NOMO-1 (cell line): ENCODE data around the gene TBX3.

ENCODE experiments used
- DNase-seq, 2 experiments: peaks; one replicate each; lab custom pipeline; 2025; ENCODE audit not compliant: unreplicated experiment in 2 of 2; lab: John Stamatoyannopoulos, UW

Gene TBX3

DNA sequence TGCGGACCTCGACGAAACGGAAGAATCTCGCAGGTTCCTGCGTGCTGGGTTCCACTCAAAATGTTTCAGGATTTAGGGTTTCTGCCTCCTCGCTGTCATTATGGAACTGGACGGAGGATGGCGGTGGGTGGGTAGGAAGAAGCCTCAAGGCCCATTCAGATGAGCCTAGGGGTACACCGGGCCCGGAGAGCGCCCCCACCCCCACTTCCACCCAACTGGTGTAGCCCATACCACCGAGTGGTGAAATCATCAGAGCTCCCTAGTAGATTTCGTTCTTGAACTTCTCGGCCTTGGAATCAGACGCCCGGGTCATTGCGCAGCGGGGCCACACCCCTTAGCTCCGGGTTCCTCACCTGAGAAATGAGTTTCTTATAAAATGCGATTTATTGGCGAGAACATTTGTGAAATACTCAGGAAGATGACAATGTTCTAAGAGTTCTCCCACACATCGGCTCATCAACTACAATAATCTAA, 13.3 kb upstream of the TBX3 start:
- no peak for DNase-seq

DNA sequence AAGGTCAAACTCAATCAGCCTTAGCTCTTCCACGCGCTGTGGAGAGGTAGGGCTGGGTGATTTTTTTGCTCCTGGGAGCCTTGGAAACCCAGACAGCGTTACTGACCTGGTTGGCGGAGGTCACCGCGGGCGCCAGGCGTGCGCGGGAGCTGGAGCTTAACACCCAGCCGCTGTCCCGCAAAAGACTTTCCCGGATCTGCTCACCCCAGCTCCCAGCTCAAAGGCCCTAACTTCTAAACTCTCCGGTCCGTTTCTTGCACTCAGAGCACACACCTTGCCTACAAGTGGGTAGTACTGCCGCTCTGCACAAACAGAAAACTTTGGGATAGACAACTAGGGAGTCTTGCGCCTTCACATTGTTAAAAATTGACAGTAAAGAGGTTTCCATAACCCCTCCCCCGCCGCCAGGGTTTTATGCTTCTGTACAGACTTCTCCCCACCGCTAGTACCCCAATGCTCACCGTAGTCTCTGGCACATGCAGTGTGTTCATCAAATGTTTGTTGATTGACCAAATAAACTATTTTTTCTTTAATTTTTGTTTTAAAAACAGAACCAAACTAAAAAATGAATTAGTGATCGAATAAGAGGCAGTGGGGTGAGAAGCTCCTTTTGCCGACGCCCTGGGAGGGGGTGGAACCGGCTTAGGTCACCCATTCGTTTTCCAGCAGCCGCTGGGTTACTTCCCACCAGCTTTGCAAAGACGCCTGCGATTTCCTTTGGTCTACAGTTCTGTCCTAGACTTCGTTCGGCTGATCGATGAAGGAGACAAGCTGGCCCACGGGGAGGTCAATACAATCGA, 12.7 kb upstream of the TBX3 start:
- no peak for DNase-seq

DNA sequence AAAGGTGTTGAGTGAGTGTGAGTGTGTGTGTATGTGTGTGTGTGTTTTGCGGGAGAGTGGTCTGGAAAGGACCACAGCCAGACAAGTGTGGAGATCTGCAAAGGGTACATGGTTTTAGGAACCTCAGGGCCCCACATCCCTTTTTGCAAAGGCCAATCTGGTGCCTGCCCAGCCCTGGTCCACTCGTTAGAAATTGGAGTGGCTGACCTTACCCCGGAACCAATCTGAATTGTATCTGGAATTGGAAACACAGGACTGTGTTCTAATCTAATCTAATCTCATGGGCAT, 11.3 kb upstream of the TBX3 start:
- DNase-seq, result no peak

DNA sequence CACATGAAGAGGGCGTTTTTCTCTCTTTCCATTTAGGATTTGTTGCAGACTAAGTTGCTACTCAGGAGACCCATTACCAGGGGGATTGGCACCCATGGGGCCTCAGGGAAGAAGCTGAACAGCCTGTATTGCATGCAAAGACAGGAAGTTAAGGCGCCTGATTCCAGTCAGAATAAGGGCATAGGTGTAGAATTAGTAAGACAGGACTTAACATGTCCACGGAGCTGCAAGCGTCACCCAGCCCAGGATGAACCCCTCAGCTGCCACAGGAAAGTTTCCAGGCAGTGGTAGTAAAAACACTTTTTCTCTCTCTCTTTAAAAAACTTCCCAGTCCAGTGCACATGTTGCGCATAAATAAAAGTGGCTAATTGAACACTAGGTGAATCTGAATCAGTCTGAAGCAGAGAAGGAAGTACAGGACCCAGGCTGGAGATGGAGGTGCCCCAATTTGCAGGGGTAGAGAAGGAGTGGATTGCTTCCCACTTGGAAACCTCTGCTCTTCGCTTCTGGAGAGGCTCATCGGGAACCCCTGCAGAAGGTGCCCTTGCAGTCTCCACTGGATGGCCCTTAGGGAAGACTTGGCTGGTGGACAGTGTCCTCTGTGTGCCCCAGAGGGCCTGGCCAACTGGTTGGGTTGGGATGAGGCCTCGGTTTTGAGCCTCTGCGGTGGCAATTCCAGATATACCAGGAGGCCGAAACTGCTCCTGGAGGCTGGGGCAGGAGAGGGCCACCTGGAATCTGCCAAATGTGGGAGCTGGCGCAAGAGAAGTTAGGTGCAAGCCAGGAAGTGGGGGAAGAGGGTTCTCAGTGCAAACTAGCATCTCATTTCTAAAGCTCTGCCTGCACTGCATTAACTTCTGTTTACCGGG, 10.7 kb upstream of the TBX3 start:
- DNase-seq, result no peak

DNA sequence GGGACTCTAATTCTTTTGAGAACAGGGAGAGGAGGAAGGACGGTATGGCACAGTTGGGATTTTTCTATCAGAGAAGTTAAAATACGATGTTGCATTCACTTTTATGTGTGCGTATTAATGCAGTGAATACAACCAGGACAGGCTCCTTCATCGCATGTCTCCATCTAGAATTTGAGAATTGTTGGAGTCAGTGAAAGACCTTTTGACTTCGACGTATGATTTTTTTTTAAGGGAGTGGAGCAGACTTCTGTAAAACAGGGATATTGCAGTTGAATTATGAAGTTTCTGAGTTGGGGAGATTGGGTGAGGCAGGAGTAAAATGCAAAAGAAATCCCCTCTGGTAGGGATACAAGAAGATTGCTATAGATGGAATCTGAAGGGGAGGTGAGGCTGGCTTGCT, 9.6 kb upstream of the TBX3 start:
- no peak for DNase-seq

DNA sequence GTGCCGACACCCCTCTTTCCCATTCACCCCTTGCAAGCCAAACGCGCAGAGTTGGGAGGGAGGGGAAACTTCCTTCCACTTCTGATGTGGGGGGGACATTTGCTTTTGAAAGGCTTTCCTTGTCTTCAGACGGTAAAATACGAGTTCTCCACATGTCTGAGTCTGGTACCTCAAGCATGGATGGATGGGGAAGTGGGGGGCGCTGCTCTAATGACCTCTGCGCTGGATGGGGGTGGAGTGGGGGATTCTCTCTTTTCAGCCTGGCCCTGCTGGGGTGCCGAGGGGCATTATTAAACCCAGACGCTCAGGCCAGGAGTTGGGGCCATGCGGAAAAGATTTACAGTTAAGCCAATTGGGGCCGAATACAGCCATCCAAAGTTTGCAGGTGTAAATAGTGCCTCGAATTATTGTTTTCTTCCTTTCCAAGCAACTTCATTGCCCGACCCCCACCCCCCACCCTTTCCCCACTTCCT, 9.1 kb upstream of the TBX3 start:
- DNase-seq, result no peak

DNA sequence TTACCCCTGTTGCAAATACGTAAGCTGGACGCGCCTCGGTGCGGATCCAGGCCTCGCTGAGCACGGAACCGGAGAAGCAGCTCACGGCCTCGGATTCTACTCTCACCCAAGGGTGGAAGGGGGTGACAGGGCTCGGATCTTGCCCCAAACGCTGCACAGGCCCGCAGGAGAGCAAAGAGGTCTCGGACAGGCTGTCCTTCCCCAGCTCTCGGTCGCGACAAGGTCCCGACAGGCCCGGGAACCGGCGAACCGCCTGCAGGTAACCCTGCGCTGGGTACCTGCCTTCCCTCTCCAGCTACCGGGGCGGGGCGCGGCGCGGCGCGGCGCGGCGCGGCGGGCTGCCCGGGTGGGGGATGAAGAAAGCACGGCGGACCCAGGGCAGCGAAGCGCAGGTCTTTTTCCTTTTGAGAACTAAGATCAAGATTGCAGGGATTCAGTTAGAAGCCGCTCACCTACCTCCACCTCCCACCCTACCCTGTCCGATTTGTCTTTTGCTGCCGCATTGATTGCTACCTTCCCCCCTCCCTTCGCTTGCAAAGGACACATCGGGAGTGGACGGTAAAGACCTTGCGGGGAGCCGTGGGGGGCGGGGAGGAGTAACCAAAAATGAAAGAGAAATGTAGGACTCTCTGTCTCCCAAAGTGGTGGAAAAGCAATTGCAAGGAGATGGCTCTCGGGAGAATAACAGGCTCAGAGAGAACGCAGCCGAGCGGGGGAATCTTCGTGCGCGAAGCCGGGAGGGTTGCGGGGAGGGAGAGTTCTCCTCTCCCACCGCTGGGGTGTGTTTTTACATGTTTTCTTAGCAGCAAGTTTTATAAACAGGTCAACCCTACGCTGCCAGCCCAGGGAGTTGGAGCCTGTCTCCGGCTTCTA, 8.4 kb upstream of the TBX3 start:
- no peak for DNase-seq

DNA sequence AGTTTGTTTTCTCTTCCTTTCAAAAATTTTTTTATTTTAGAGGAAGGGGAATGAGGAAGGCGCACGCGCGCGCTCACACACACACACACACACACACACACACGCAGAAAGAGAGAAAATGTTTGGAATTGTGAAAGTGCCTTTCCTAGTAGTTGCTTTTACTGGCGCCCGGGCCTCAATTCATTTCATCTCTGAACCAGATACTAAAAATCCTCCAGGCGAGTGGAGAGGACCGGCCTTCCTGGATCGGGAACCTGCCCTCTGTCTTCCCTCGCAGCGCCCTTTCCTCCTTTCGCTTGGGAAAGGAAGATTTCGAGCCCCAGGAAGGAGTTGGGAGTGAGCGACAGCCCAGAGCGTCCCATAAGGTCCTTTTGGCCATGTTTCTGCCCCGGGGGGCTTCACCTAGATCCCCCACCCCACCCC, 7.8 kb upstream of the TBX3 start:
- no peak for DNase-seq

DNA sequence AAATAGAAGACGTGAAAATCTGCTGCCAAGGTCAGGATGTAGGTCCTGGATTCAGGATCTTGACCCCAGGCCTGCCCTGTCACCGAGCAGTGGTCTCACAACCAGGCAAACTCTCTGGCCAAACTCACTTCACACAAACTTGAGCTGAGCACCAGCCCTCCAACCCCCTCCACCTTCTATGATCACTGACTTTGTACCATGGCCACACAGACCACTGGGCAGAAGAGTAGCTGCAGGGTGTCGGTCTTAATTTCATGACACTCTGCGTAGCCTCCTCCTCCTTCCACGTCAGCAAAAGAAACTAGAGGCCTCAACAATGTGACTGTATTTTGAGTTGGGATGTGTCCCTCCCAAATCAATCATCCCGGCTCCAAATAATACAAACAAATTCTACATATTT, 7.2 kb upstream of the TBX3 start:
- no peak for DNase-seq

DNA sequence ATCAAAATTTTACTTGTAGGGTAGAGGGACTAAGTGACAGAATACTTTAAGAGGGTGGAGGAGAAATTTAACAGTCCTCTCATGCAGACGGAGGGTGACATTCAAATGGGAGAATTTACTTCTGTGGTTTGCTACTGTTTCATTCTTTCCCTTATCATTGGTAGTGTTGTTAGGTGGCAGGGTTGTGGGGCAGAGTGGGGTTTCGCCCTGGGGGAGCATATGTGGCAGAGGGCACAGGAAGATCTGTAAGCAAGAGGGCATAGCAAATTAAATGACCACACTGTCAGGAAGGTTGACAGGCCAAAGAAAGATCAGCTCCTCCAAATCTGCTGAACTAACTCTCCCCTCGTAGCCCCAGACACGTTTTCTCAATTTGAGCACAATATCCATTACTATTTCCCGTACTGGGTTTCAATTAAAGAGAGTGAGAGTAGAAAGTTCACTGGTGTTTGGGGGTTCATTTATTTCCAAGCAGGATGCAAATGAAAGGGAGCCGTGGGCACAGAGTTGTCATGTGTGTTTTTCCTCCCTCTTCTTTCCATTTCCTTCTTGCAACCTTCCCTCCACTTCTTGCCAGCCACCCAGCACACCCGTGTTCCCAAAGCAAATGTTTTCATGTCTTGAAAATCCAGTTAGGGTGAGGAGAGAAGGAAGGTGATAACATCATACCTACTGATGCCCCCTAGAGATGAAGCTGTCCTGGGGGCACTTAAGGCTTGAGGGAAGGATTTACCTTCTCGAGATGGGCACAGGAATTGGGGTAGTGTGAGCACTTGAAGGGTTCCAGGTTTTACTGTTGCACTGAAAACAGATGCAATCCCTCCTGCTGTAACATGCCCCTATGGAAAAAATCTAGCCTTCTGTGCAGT, 6.5 kb upstream of the TBX3 start:
- DNase-seq, result no peak

DNA sequence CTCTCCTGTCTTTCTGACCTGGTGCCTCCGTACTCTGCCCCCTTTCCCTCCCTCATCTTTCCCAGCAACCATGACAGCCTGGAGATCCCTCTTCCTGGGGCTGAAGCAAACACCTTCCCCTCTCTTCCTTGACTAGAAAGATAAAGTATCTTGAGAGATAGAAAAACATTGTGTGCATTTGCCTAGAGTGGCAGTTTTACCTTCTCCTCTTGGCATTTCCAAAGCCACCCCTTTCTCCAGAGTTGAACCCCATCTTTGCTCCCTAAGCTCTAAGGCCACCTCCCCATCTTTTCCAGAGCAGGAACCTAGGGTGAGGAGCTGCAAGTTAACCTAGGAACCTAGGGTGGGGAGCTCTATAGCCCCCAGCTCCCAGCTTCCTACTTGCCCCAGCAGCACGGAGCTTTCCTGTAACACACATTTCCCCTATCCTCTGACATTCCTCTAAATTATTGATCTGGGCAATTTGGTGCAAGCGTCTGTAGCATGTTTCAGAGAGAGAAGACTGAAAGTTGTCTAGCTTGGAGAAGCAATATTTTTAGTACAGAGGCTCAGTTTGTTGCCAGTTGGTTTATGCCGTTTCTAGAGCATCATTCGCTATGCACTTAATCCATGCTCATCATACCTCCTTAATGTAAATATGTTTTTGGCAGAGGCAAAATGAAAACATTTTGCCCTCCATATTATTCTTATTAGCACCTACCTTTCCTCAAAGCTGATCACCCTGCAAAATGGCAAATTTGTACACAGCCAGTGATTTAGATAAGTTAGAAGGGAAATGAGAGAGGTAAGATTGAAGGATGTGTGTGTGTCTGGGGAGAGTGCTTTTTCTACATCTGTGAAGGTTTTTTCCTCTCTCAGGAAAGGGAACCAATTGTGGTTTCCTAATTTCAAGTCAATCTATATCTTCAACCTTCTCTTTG, 5.4 kb upstream of the TBX3 start:
- DNase-seq, result no peak

DNA sequence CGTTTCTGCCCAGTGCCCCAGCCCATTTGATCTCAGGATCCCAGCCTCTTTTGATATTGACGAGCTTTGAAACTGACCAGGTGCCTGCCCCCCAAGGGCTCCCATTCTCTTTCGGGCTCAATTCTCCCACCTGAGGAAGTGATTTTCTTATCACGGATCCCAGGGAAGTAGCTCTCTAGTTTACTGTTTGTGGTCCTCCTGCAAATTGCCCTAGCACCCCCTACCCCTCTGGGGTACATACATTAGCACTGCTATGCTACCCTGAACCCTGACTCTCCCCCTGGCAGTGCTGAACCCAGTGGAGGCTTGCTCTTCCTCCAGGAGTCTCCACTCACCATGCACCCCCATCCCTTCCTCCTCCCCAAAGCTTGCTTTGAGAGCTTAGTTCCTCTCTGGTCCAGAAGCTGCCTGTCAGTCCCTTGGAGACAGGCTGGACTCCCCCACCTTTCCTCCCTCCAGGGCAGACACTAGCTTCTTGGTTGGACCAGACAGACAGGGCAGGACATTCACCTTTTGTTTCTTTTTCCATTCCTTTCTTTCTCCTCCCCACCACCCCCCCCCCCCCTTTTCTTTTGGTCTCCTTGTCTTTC, 4.4 kb upstream of the TBX3 start:
- no peak for DNase-seq

DNA sequence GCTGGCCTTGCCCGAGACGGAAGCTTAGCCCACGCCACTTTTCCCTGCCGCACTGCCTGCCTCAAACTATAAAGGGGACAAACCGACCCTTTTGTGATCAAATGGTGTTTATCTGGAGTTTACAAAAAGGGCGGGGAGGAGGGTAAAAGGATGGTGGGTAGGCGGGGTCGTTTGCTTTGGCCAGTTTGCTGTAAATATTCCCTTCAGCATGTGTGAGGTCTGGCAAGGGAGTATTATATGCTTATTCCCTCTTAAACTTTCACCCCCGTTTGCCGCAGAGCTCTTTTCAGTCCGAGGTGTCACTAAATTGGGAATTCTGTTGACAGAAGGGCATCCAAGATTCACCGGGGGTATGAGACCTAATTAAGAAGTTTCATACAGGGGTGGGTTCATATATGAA, 3.8 kb upstream of the TBX3 start:
- no peak for DNase-seq

DNA sequence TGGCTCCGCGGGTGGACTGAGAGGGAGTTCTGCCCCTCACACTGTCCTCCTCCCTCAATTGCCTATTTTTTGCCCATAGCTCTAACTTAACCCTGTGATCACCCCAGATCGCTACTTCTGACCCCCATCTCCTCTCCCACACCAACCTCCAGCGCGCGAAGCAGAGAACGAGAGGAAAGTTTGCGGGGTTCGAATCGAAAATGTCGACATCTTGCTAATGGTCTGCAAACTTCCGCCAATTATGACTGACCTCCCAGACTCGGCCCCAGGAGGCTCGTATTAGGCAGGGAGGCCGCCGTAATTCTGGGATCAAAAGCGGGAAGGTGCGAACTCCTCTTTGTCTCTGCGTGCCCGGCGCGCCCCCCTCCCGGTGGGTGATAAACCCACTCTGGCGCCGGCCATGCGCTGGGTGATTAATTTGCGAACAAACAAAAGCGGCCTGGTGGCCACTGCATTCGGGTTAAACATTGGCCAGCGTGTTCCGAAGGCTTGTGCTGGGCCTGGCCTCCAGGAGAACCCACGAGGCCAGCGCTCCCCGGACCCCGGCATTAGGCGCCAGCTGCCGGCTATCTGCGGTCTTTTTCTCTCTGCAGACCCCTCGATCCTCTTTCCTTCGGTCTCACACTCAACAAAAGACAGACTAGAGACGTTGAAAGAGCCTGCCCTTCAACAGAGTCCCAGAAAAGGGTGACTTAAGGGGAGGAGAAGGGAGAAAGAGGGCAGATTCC, 3.0 kb upstream of the TBX3 start:
- DNase-seq, result no peak

DNA sequence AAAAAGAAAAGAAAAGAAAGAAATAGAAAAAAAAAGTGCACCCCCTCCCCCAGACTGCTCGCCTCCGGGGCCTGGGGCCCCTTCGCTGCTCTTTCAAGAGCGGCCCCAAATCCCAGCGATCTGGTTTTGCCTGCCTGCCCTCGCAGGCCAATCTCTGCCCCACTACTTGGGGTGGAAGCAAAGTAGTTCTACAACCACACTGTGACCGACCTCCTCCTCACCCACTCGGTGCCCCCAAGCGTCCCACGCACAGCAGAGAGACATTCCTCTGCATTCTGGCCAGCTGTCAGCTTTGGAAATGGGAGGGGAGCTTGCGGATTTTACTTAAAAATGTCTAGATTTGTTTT, 2.4 kb upstream of the TBX3 start:
- DNase-seq, result no peak

DNA sequence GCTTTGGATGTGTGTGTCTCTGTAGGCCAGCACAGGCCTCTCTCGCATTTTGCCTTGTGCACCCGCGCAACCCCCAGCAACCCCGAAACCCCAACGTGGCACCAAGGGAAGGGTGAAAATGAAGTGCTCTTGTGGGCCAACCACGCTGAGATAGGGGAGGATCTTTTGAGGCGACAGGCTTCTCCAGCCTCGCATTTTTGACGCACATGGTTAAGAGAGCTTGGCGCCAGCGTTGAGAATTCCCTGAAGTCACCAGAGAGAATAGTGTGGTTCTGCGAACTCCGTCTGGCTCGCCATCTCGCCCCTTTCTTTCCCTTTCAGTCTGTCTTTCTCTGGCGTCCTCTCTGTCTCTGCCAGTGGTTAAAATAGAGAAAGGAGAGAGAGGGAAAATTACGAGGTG, 1.9 kb upstream of the TBX3 start:
- DNase-seq, result no peak

DNA sequence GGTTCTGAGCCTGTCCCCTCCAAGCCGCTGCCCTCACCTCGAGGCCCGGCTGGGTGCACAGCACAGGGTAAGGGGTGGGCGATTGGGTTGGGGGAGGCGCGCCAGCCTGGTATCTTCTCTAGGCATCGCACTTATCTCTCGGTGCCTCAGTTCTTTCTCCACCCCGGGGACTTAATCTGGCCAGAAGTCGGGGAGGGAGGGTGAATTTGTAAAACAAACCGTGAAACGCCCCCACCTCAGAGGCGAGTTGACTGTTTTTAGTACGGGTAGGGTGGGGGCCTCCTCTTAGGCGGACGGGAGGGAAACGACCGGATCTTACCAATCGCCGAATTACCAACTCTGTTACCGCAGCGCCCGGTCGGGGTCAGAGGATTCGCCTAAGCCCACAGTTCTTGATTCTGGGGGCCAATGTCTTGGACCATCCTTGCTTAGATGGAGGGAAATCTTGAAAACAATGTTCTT, 1.4 kb upstream of the TBX3 start:
- DNase-seq, result no peak

DNA sequence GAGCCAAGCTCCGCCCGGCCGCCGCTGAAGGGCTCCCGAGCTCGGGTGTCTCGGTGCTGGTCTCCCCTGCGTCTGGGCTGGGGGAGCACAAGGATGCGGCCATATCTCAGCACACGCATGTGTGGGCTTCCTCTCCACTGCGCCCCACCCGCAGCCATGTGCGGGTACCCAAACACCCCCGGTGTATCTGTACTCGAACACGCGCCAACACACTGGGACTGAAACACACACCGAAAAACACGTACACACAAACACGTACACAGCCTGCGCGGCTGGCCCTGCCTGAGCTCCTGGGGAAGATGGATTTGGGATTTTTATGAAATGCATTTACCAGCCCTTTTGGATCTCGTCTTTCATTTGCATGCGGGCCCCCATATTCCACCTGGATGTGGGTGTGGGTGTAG, 897 bp upstream of the TBX3 start:
- no peak for DNase-seq
